MCF 10A (cell line): Measurements from ENCODE around the gene ACTN1. TPM values are rescaled to one million over a fixed set of nuclear protein-coding genes. Genes with fewer than 3 reads are reported as not detected.

ENCODE experiments used
- BruUV-seq: library from RNA; stranded (reverse); fragments of 400-500 nt; replicated peaks from 2 replicates; lab custom pipeline; 2021; lab: Mats Ljungman, UMichigan
- CTCF ChIA-PET: fragments of 300-600 bp; sonication (Branson Sonifier 250); formaldehyde crosslinking; extraction: SDS; loops from one replicate; lab custom pipeline; 2021; ENCODE audit warnings: antibody characterized with exemption, inconsistent platforms; lab: Yijun Ruan, JAX
- POLR2A ChIA-PET: fragments of 300-600, 350-650 bp; sonication (Branson Sonifier 250); formaldehyde crosslinking; extraction: SDS; loops from one replicate; lab custom pipeline; 2020; ENCODE audit warnings: antibody characterized with exemption, inconsistent platforms; lab: Yijun Ruan, JAX
- DNase-seq: peaks from one replicate; pipeline ENCODE4 v3.0.0-alpha.2; 2018; ENCODE audit not compliant: unreplicated experiment
- H3K27ac Mint-ChIP-seq: one replicate; pipeline ENCODE4 v1.8.0; 2022; ENCODE audit warnings: mild to moderate bottlenecking, low read depth, mixed read lengths; ENCODE audit not compliant: unreplicated experiment
- H3K27me3 Mint-ChIP-seq: one replicate; pipeline ENCODE4 v1.8.0; 2022; ENCODE audit warnings: mixed read lengths; ENCODE audit not compliant: insufficient read depth, unreplicated experiment
- H3K36me3 Mint-ChIP-seq: one replicate; pipeline ENCODE4 v1.8.0; 2022; ENCODE audit warnings: mild to moderate bottlenecking, moderate library complexity, mixed read lengths; ENCODE audit not compliant: insufficient read depth, unreplicated experiment
- H3K4me1 Mint-ChIP-seq: one replicate; pipeline ENCODE4 v1.8.0; 2022; ENCODE audit warnings: mixed read lengths; ENCODE audit not compliant: insufficient read depth, unreplicated experiment
- H3K4me3 Mint-ChIP-seq: one replicate; pipeline ENCODE4 v1.8.0; 2022; ENCODE audit warnings: mild to moderate bottlenecking, moderate library complexity, mixed read lengths; ENCODE audit not compliant: unreplicated experiment
- H3K9me3 Mint-ChIP-seq: one replicate; pipeline ENCODE4 v1.8.0; 2022; ENCODE audit warnings: mixed read lengths; ENCODE audit not compliant: unreplicated experiment
- CTCF ChIP-seq: fragments of 200-600 bp; IDR thresholded peaks from one replicate; pipeline ENCODE4 v1.8.0; 2022; ENCODE audit warnings: antibody characterized with exemption, mild to moderate bottlenecking; ENCODE audit not compliant: unreplicated experiment
- intact Hi-C: fragments of 100-400 bp; cut with micrococcal nuclease; formaldehyde crosslinking; loops from 2 replicates; pipeline ENCODE4 v1.14.1; 2022
- total RNA-seq: library from RNA; stranded (reverse); gene quantifications from 2 replicates; pipeline ENCODE4 v1.2.3, GENCODE V29; 2022

The ACTN1 gene
- total RNA-seq, 1 experiment from 2014 or later = 312 TPM

GRCh38 chr14:68958553-68958952 lies 20.5 kb downstream of the ACTN1 start:
- ChIA-PET CTCF (interaction anchor here (0.6 to 0.9 kb wide), 3 partner anchors 10 to 1254 kb away, joined by 3 to 5 read pairs (median 3); no protein-coding TSS in a partner anchor), POLR2A (interaction anchor here (0.6 to 6.2 kb wide), 7 partner anchors 9 to 19 kb away, joined by 3 to 60 read pairs (median 4); no protein-coding TSS in a partner anchor)
- BruUV-seq = no TSS peak
- Mint-ChIP-seq H3K27ac (peak overlapping the region; percentile 90), H3K9me3 (no peaks in the 10 kb centered on the region), H3K4me3 (peak overlapping the region; percentile 43), H3K4me1 (peaks cover 59% of the 10 kb centered on the region), H3K36me3 (peaks cover 36% of the 10 kb centered on the region), H3K27me3 (no peaks in the 10 kb centered on the region)
- no peak for TF ChIP-seq CTCF
- DNase-seq = no peak
- intact Hi-C loops = no loop called here

GRCh38 chr14:68957775-68958174 lies 21.3 kb downstream of the ACTN1 start:
- BruUV-seq = no TSS peak
- H3K36me3 Mint-ChIP-seq = peaks cover 34% of the 10 kb centered on the region
- peaks cover 61% of the 10 kb centered on the region for H3K4me1 Mint-ChIP-seq
- H3K9me3 Mint-ChIP-seq = no peaks in the 10 kb centered on the region
- CTCF ChIA-PET = interaction anchor here (0.8 to 1.7 kb wide), 5 partner anchors 9 to 171 kb away, joined by 3 to 7 read pairs (median 3); no protein-coding TSS in a partner anchor
- TF ChIP-seq CTCF = no peak
- DNase-seq = no peak
- no peak overlapping the region for H3K4me3 Mint-ChIP-seq
- POLR2A ChIA-PET = interaction anchor here (0.6 to 6.2 kb wide), 3 partner anchors 8 to 18 kb away, joined by 3 to 60 read pairs (median 43); no protein-coding TSS in a partner anchor
- H3K27me3 Mint-ChIP-seq = no peaks in the 10 kb centered on the region
- peak overlapping the region; percentile 90 for H3K27ac Mint-ChIP-seq
- intact Hi-C loops = no loop called here

GRCh38 chr14:68956724-68957123 lies 22.4 kb downstream of the ACTN1 start:
- POLR2A ChIA-PET = interaction anchor here (0.8 to 6.2 kb wide), 4 partner anchors 7 to 19 kb away, joined by 3 to 60 read pairs (median 23); no protein-coding TSS in a partner anchor
- peaks cover 32% of the 10 kb centered on the region for H3K36me3 Mint-ChIP-seq
- CTCF ChIA-PET = interaction anchor here (0.9 to 1.7 kb wide), 6 partner anchors 10 to 172 kb away, joined by 3 to 7 read pairs (median 4); no protein-coding TSS in a partner anchor
- peaks cover 61% of the 10 kb centered on the region for H3K4me1 Mint-ChIP-seq
- no peak for DNase-seq
- H3K27me3 Mint-ChIP-seq = no peaks in the 10 kb centered on the region
- H3K27ac Mint-ChIP-seq = peak overlapping the region; percentile 90
- TF ChIP-seq CTCF = no peak
- BruUV-seq = no TSS peak
- no peaks in the 10 kb centered on the region for H3K9me3 Mint-ChIP-seq
- intact Hi-C loops = no loop called here
- H3K4me3 Mint-ChIP-seq = no peak overlapping the region

- no peaks in the 10 kb centered on the region for H3K9me3 Mint-ChIP-seq
- peaks cover 32% of the 10 kb centered on the region for H3K36me3 Mint-ChIP-seq
- POLR2A ChIA-PET = interaction anchor here (0.8 to 6.2 kb wide), 3 partner anchors 11 to 20 kb away, joined by 3 to 60 read pairs (median 3); no protein-coding TSS in a partner anchor
- no peaks in the 10 kb centered on the region for H3K27me3 Mint-ChIP-seq
- no TSS peak for BruUV-seq
- H3K4me3 Mint-ChIP-seq = no peak overlapping the region
- DNase-seq = no peak
- intact Hi-C loops = no loop called here
- CTCF ChIA-PET = interaction anchor here (0.6 to 1.4 kb wide), 4 partner anchors 20 to 1061 kb away, joined by 3 to 5 read pairs (median 4); no protein-coding TSS in a partner anchor
- peaks cover 67% of the 10 kb centered on the region for H3K4me1 Mint-ChIP-seq
- peak overlapping the region; percentile 90 for H3K27ac Mint-ChIP-seq
- TF ChIP-seq CTCF = no peak
Measured at GRCh38 chr14:68955851-68956179, 23.3 kb downstream of the ACTN1 start.
